ENCODE measurements around the gene CDCA3. TPM values are rescaled to one million over a fixed set of nuclear protein-coding genes. Genes with fewer than 3 reads are reported as not detected.

The CDCA3 gene
- total and polyA plus RNA-seq, 2 donors (not counting 1 experiment from before 2014, with no cell fraction given), result 1.6 to 2.3 TPM

GRCh38 chr12:6837370-6838060 lies 13.6 kb downstream of the CDCA3 start:
- Histone ChIP-seq H2AFZ (ENCODE audit: insufficient read depth, low read depth, low read length, poor library complexity, severe bottlenecking) (no peak overlapping the region), H3K79me2 (ENCODE audit: control insufficient read depth, insufficient read depth, low read length) (no peaks in the 10 kb centered on the region), H3K9ac (ENCODE audit: low read length) (no peak overlapping the region), H3K4me1 (ENCODE audit: control insufficient read depth in 2 of 2, insufficient read depth in 2 of 2, low read length in 2 of 2) (peaks cover 0 to 24% of the 10 kb centered on the region in 2 donors), H3K36me3 (replicated peaks in 1 of 2; ENCODE audit: control extremely low read depth in 1 of 2, control insufficient read depth in 1 of 2, extremely low read depth in 1 of 2, insufficient read depth in 2 of 2, low read length in 1 of 2) (no peaks in the 10 kb centered on the region), H3K27me3 (replicated peaks in 1 of 4; ENCODE audit: control extremely low read depth in 1 of 4, control insufficient read depth in 3 of 4, insufficient read depth in 4 of 4, low read length in 3 of 4) (peaks cover 0 to 6% (median 0%) of the 10 kb centered on the region in 4 experiments), H4K20me1 (ENCODE audit: control insufficient read depth, insufficient read depth, low read length, poor library complexity, severe bottlenecking) (no peaks in the 10 kb centered on the region), H3K27ac (ENCODE audit: low read length in 2 of 2) (no peak overlapping the region), H3K4me3 (ENCODE audit: control extremely low read depth in 1 of 5, extremely low read depth in 1 of 5, insufficient read depth in 1 of 5, low read depth in 2 of 5, low read length in 4 of 5) (no peak overlapping the region), H3K4me2 (replicated peaks; ENCODE audit: low read depth, low read length, poor library complexity, severe bottlenecking) (no peak overlapping the region), H3K9me3 (ENCODE audit: control extremely low read depth in 1 of 3, control insufficient read depth in 2 of 3, insufficient read depth in 1 of 3, low read length in 2 of 3) (peaks cover 0 to 3% (median 0%) of the 10 kb centered on the region in 3 donors)
- intact Hi-C loops (cut with micrococcal nuclease), result no loop called here
- no peak overlapping the region for H3K27ac Mint-ChIP-seq
- H3K4me3 Mint-ChIP-seq, result no peak overlapping the region
- H3K4me1 Mint-ChIP-seq, result peaks cover 17% of the 10 kb centered on the region
- no peak for DNase-seq
- H3K9me3 Mint-ChIP-seq (ENCODE audit: insufficient read depth), result no peaks in the 10 kb centered on the region
- no peak for ATAC-seq (ENCODE audit: low read depth)
- WGBS (ENCODE audit: insufficient coverage), result 94% methylated on average over 23 of the region's 26 CpGs
- TF ChIP-seq CTCF (IDR thresholded peaks at IDR 0.05) (no peak), EZH2 (IDR thresholded peaks at IDR 0.05; ENCODE audit: borderline replicate concordance, insufficient read depth, low read depth, low read length, poor library complexity, severe bottlenecking) (no peak)
- ChIA-PET CTCF (interaction anchor here (0.9 to 3.8 kb wide), 8 partner anchors 12 to 266 kb away, joined by 3 to 31 read pairs (median 8); partner anchors contain the start of genes MLF2, SPSB2, TPI1 and USP5), POLR2A (interaction anchor here (0.5 to 1.5 kb wide), 2 partner anchors 141 to 148 kb away, joined by 6 to 10 read pairs; partner anchors contain the start of gene ZNF384)
- peaks cover 5% of the 10 kb centered on the region for H3K27me3 Mint-ChIP-seq

GRCh38 chr12:6836851-6837250 lies 14.2 kb downstream of the CDCA3 start:
- CTCF ChIA-PET, result interaction anchor here (0.9 to 3.8 kb wide), 11 partner anchors 12 to 265 kb away, joined by 3 to 31 read pairs (median 4); partner anchors contain the start of genes MLF2, SPSB2, TPI1 and USP5
- Mint-ChIP-seq H3K4me3 (no peak overlapping the region), H3K27ac (no peak overlapping the region), H3K9me3 (ENCODE audit: insufficient read depth) (no peaks in the 10 kb centered on the region), H3K27me3 (peaks cover 11% of the 10 kb centered on the region), H3K4me1 (peaks cover 17% of the 10 kb centered on the region)
- DNase-seq, result no peak
- Histone ChIP-seq H3K9ac (ENCODE audit: low read length) (no peak overlapping the region), H4K20me1 (ENCODE audit: control insufficient read depth, insufficient read depth, low read length, poor library complexity, severe bottlenecking) (no peaks in the 10 kb centered on the region), H3K4me3 (ENCODE audit: control extremely low read depth in 1 of 5, extremely low read depth in 1 of 5, insufficient read depth in 1 of 5, low read depth in 2 of 5, low read length in 4 of 5) (no peak overlapping the region), H3K4me1 (ENCODE audit: control insufficient read depth in 2 of 2, insufficient read depth in 2 of 2, low read length in 2 of 2) (peaks cover 0 to 24% of the 10 kb centered on the region in 2 donors), H3K79me2 (ENCODE audit: control insufficient read depth, insufficient read depth, low read length) (no peaks in the 10 kb centered on the region), H2AFZ (ENCODE audit: insufficient read depth, low read depth, low read length, poor library complexity, severe bottlenecking) (no peak overlapping the region), H3K27ac (ENCODE audit: low read length in 2 of 2) (no peak overlapping the region), H3K27me3 (replicated peaks in 1 of 4; ENCODE audit: control extremely low read depth in 1 of 4, control insufficient read depth in 3 of 4, insufficient read depth in 4 of 4, low read length in 3 of 4) (peaks cover 0 to 6% (median 0%) of the 10 kb centered on the region in 4 experiments), H3K9me3 (ENCODE audit: control extremely low read depth in 1 of 3, control insufficient read depth in 2 of 3, insufficient read depth in 1 of 3, low read length in 2 of 3) (peaks cover 0 to 3% (median 0%) of the 10 kb centered on the region in 3 donors), H3K36me3 (replicated peaks in 1 of 2; ENCODE audit: control extremely low read depth in 1 of 2, control insufficient read depth in 1 of 2, extremely low read depth in 1 of 2, insufficient read depth in 2 of 2, low read length in 1 of 2) (no peaks in the 10 kb centered on the region), H3K4me2 (replicated peaks; ENCODE audit: low read depth, low read length, poor library complexity, severe bottlenecking) (no peak overlapping the region)
- intact Hi-C loops (cut with micrococcal nuclease), result no loop called here
- TF ChIP-seq EZH2 (IDR thresholded peaks at IDR 0.05; ENCODE audit: borderline replicate concordance, insufficient read depth, low read depth, low read length, poor library complexity, severe bottlenecking) (no peak), CTCF (IDR thresholded peaks at IDR 0.05) (no peak)
- 92% methylated on average over 16 of the region's 16 CpGs for WGBS (ENCODE audit: insufficient coverage)
- no peak for ATAC-seq (ENCODE audit: low read depth)
- POLR2A ChIA-PET, result interaction anchor here (0.5 to 1.5 kb wide), 3 partner anchors 15 to 147 kb away, joined by 3 to 10 read pairs (median 6); partner anchors contain the start of genes USP5 and ZNF384

All from B cell (primary cell).